ENCODE data around the gene TCF4. TPM values are rescaled to one million over a fixed set of nuclear protein-coding genes. Genes with fewer than 3 reads are reported as not detected.

Gene TCF4
- total and polyA plus RNA-seq, 8 donors: 5.1 to 187 (median 39.9) TPM

GRCh38 chr18:55500316-55501086, 87.5 kb downstream of the TCF4 start:
- Histone ChIP-seq H3K9me3 (no peaks in the 10 kb centered on the region), H3K4me3 (no peak overlapping the region), H3K27me3 (no peaks in the 10 kb centered on the region), H3K36me3 (no peaks in the 10 kb centered on the region), H3K27ac (peak overlapping the region in 4 of 5 donors; percentile 52 to 76 (median 65)), H3K4me1 (peaks cover 0 to 4% (median 0%) of the 10 kb centered on the region in 4 donors)
- DNase-seq: no peak
- WGBS, 5 donors: 41 to 53% (median 46%) methylated on average over 4 of the region's 4 CpGs
- intact Hi-C loops (cut with DNase I; ENCODE audit: low total_unique reads): no loop called here
- TF ChIP-seq POLR2AphosphoS5 (IDR thresholded peaks at IDR 0.05) (peak in 1 of 3 donors; percentile 41), CTCF (IDR thresholded peaks at IDR 0.05) (no peak)

GRCh38 chr18:55499526-55499925, 88.5 kb downstream of the TCF4 start:
- H3K27me3 ChIP-seq: no peaks in the 10 kb centered on the region
- DNase-seq: no peak
- peaks cover 0 to 4% (median 0%) of the 10 kb centered on the region in 4 donors for H3K4me1 ChIP-seq
- 81 to 97% (median 85%) methylated on average over 3 of the region's 3 CpGs for WGBS, 5 donors
- no peaks in the 10 kb centered on the region for H3K36me3 ChIP-seq
- intact Hi-C loops (cut with DNase I; ENCODE audit: low total_unique reads): no loop called here
- peak overlapping the region in 4 of 5 donors; percentile 52 to 76 (median 65) for H3K27ac ChIP-seq
- no peak overlapping the region for H3K4me3 ChIP-seq
- H3K9me3 ChIP-seq: no peaks in the 10 kb centered on the region
- no peak for TF ChIP-seq CTCF (IDR thresholded peaks at IDR 0.05)
- no peak for TF ChIP-seq POLR2AphosphoS5 (IDR thresholded peaks at IDR 0.05)
- no peak for TF ChIP-seq EP300 (IDR thresholded peaks at IDR 0.05)
- TF ChIP-seq POLR2A (IDR thresholded peaks at IDR 0.05): no peak

GRCh38 chr18:55497825-55498403, 90.1 kb downstream of the TCF4 start:
- no peak for DNase-seq
- WGBS, 5 donors: 76 to 86% (median 82%) methylated on average over 5 of the region's 5 CpGs
- Histone ChIP-seq H3K4me3 (no peak overlapping the region), H3K27me3 (no peaks in the 10 kb centered on the region), H3K27ac (no peak overlapping the region), H3K36me3 (no peaks in the 10 kb centered on the region), H3K4me1 (peaks cover 0 to 4% (median 0%) of the 10 kb centered on the region in 4 donors), H3K9me3 (no peaks in the 10 kb centered on the region)
- intact Hi-C loops (cut with DNase I; ENCODE audit: low total_unique reads): no loop called here
- no peak for TF ChIP-seq EP300 (IDR thresholded peaks at IDR 0.05)
- no peak for TF ChIP-seq POLR2A (IDR thresholded peaks at IDR 0.05)
- no peak for TF ChIP-seq CTCF (IDR thresholded peaks at IDR 0.05)
- TF ChIP-seq POLR2AphosphoS5 (IDR thresholded peaks at IDR 0.05): no peak

GRCh38 chr18:55494899-55495298, 93.1 kb downstream of the TCF4 start:
- intact Hi-C loops (cut with DNase I; ENCODE audit: low total_unique reads): no loop called here
- TF ChIP-seq EP300 (IDR thresholded peaks at IDR 0.05) (no peak), POLR2AphosphoS5 (IDR thresholded peaks at IDR 0.05) (no peak), CTCF (IDR thresholded peaks at IDR 0.05) (no peak), POLR2A (IDR thresholded peaks at IDR 0.05) (no peak)
- Histone ChIP-seq H3K36me3 (no peaks in the 10 kb centered on the region), H3K9me3 (no peaks in the 10 kb centered on the region), H3K4me1 (peaks cover 0 to 1% (median 0%) of the 10 kb centered on the region in 4 donors), H3K27me3 (no peaks in the 10 kb centered on the region), H3K4me3 (no peak overlapping the region), H3K27ac (no peak overlapping the region)
- no peak for DNase-seq
- 68 to 76% (median 74%) methylated on average over 1 of the region's 1 CpG for WGBS, 5 donors

Measured in stomach (tissue), 9 donors.